ENCODE data around the gene STX3. TPM values are rescaled to one million over a fixed set of nuclear protein-coding genes. Genes with fewer than 3 reads are reported as not detected.

The STX3 gene
- total RNA-seq, 1 experiment from 2014 or later: 12.1 TPM

DNA sequence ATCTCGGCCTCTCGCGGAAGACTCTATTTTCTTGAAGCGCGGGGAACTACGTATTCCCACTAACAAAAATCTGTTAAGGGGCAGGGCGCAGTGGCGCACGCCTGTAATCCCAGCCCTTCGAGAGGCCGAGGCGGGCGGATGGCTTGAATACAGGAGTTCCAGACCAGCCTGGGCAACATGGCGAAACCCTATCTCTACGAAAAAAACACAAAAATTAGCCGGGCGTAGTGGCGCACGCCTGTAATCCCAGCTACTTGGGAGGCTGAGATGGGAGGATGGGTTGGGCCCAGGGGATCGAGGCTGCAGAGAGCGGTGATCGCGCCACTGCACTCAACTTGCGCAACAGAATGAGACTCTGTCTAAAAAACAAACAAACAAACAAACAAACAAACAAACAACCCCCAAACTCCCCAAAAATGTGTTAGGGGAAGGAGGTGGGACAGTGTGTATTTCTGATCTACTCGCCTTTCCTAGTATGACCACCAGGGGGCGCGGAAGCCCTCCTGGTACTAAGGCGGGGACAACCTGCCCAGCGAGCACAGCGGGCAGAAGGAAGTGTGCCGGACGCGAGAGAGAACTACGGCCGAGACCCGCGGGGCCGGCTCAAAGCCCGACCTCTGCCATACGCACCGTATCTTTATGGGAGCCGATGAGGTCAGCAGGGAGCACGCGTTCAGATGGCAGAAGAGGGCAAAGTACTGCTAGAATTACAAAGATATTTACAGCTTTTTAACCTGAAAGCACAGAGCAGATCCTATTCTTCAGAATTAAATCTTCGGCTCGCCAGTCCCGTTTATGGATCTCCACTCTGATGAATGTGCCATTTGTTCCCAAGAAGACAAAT lies 1.3 kb upstream of the STX3 start:
- POLR2A ChIA-PET: interaction anchor here (1.3 to 5.4 kb wide), 7 partner anchors 10 to 137 kb away, joined by 5 to 67 read pairs (median 44); partner anchors contain the start of genes MRPL16, OSBP and PATL1
- H3K27me3 Mint-ChIP-seq (ENCODE audit: insufficient read depth, unreplicated experiment): no peaks in the 10 kb centered on the region
- no TSS peak for BruUV-seq (replicated peaks)
- no peaks in the 10 kb centered on the region for H3K36me3 Mint-ChIP-seq (ENCODE audit: insufficient read depth, unreplicated experiment)
- H3K9me3 Mint-ChIP-seq (ENCODE audit: unreplicated experiment): no peaks in the 10 kb centered on the region
- peak; percentile 82 for TF ChIP-seq CTCF (IDR thresholded peaks at IDR 0.05; ENCODE audit: unreplicated experiment)
- intact Hi-C loops (cut with micrococcal nuclease): loop anchor here (1.0 to 10.0 kb wide), 6 partner anchors 48 to 411 kb away; partner anchors contain the start of genes MRPL16 and PATL1
- CTCF ChIA-PET: interaction anchor here (0.6 to 7.6 kb wide), 23 partner anchors 9 to 293 kb away, joined by 3 to 160 read pairs (median 4); partner anchors contain the start of gene MRPL16
- peaks cover 13% of the 10 kb centered on the region for H3K4me1 Mint-ChIP-seq (ENCODE audit: insufficient read depth, unreplicated experiment)
- peak; percentile 83 for DNase-seq (ENCODE audit: unreplicated experiment)
- H3K27ac Mint-ChIP-seq (ENCODE audit: low read depth, unreplicated experiment): peak overlapping the region; percentile 51
- H3K4me3 Mint-ChIP-seq (ENCODE audit: unreplicated experiment): peak overlapping the region; percentile 92

DNA sequence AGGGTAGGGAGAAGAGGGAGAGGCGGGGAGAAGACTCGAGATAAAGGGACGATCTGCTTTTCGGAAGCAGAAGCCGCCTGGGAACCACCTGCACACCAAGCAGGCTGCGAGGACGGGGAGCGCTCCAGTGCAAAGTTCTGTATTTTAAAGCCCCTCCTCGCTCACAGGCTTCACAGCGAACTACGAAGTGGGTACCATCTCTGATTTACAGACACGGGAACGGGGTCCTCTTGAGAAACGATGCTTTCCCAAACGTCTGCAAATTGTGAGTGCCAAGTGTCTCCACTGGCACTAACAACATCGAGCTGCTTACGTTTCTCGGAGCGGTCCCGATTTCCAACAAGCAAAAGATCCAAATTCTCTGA lies 700 bp upstream of the STX3 start:
- no peaks in the 10 kb centered on the region for H3K9me3 Mint-ChIP-seq (ENCODE audit: unreplicated experiment)
- DNase-seq (ENCODE audit: unreplicated experiment): peak; percentile 41
- POLR2A ChIA-PET: interaction anchor here (0.8 to 5.4 kb wide), 12 partner anchors 10 to 581 kb away, joined by 3 to 67 read pairs (median 20); partner anchors contain the start of genes MRPL16, OSBP and PATL1
- peaks cover 13% of the 10 kb centered on the region for H3K4me1 Mint-ChIP-seq (ENCODE audit: insufficient read depth, unreplicated experiment)
- H3K27ac Mint-ChIP-seq (ENCODE audit: low read depth, unreplicated experiment): peak overlapping the region; percentile 57
- peak overlapping the region; percentile 92 for H3K4me3 Mint-ChIP-seq (ENCODE audit: unreplicated experiment)
- BruUV-seq (replicated peaks): no TSS peak
- TF ChIP-seq CTCF (IDR thresholded peaks at IDR 0.05; ENCODE audit: unreplicated experiment): no peak
- intact Hi-C loops (cut with micrococcal nuclease): loop anchor here (1.0 to 10.0 kb wide), 6 partner anchors 48 to 410 kb away; partner anchors contain the start of genes MRPL16 and PATL1
- CTCF ChIA-PET: interaction anchor here (0.6 to 7.6 kb wide), 21 partner anchors 10 to 285 kb away, joined by 3 to 160 read pairs (median 4); partner anchors contain the start of genes MRPL16 and PATL1
- no peaks in the 10 kb centered on the region for H3K36me3 Mint-ChIP-seq (ENCODE audit: insufficient read depth, unreplicated experiment)
- no peaks in the 10 kb centered on the region for H3K27me3 Mint-ChIP-seq (ENCODE audit: insufficient read depth, unreplicated experiment)

DNA sequence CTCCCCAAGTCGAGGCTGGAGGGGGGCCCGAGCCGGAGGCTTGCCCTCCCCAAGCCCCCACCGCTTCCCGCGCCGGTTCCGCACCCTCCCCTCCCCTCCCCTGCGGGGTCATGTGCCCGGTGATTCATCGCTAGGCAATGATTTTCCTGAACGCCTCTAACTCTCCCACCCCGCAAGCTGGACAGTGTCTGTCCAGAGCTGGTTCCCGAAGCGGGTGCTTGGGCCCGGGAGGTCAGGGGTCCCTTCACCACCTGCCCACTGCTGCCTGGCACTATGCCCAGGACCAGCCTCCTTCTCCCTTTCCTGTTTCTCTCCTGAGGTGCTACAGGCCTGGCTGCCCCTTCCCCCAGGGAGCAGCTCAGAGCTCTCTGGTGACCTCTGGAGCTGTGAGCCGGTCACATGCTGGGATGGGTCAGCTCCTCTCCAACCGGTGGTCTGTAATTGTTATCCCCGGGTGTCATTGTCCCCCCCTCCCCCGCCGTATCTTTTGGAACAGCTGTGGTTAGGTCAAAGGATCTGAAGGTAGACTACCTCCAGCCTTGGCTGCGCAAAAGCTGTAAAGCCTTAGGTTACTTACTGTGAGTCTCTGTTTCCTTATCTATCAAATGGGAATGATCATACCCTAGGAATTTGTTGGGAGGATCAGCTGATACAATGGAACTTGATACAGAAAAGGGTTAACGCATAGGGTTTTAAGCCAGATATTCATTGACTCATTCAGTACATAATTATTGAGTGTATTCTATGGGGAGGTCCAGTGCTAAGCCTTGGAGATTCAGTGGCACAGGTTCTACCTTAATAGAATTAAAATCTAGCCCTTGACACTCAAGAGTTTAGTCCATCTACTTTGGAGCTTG lies 753 bp downstream of the STX3 start:
- Mint-ChIP-seq H3K9me3 (ENCODE audit: unreplicated experiment) (no peaks in the 10 kb centered on the region), H3K27ac (ENCODE audit: low read depth, unreplicated experiment) (peak overlapping the region; percentile 51), H3K27me3 (ENCODE audit: insufficient read depth, unreplicated experiment) (no peaks in the 10 kb centered on the region), H3K4me3 (ENCODE audit: unreplicated experiment) (peak overlapping the region; percentile 92), H3K4me1 (ENCODE audit: insufficient read depth, unreplicated experiment) (peaks cover 13% of the 10 kb centered on the region), H3K36me3 (ENCODE audit: insufficient read depth, unreplicated experiment) (no peaks in the 10 kb centered on the region)
- BruUV-seq (replicated peaks): TSS peak; percentile 41
- peak; percentile 76 for DNase-seq (ENCODE audit: unreplicated experiment)
- intact Hi-C loops (cut with micrococcal nuclease): loop anchor here (1.0 to 10.0 kb wide), 6 partner anchors 20 to 409 kb away; partner anchors contain the start of genes MRPL16 and PATL1
- no peak for TF ChIP-seq CTCF (IDR thresholded peaks at IDR 0.05; ENCODE audit: unreplicated experiment)
- POLR2A ChIA-PET: interaction anchor here (0.6 to 5.4 kb wide), 18 partner anchors 10 to 199 kb away, joined by 3 to 67 read pairs (median 4); partner anchors contain the start of genes MRPL16, OSBP and PATL1
- CTCF ChIA-PET: interaction anchor here (0.6 to 7.6 kb wide), 15 partner anchors 10 to 510 kb away, joined by 3 to 160 read pairs (median 7); partner anchors contain the start of genes MRPL16 and PATL1
